Gastrocnemius medialis (tissue), 4 donors: ENCODE data around the gene ERCC6.

ENCODE experiments used
- CTCF ChIP-seq, 5 experiments: fragments of 450-650 bp in 3 of 5; fragments of 200-600 bp in 2 of 5; sonication (generic) in 2 of 5; IDR thresholded peaks in 4 of 5; conservative IDR thresholded peaks in 1 of 5; 1 replicate in 4 of 5; 2 replicates in 1 of 5; pipeline ENCODE4 v1.5.1; 2016 to 2019; ENCODE audit warnings: antibody characterized with exemption in 5 of 5, mild to moderate bottlenecking in 3 of 5, moderate library complexity in 3 of 5
- POLR2A ChIP-seq, 2 donors: fragments of 450-650 bp; IDR thresholded peaks; one replicate each; pipeline ENCODE4 v1.6.1; 2017; ENCODE audit warnings: antibody characterized with exemption in 2 of 2, mild to moderate bottlenecking in 2 of 2, moderate library complexity in 2 of 2

DNA sequence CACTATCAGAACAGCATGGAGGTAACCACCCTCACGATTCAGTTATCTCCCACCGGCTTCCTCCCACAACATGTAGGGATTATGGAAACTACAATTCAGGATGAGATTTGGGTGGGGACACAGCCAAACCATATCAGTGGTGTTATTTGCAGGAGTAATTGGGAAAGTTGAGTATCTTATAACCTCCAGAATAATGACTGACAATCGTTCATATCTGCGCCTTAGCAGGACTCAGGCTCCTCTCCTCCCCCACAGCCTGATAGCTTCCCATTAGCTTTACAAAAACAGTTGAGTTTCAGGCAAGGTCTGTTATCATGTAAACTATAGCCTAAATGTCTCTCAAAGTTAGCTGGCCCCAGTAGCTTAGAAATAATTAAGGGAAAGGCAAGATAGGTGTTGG, 3.4 kb upstream of the ERCC6 start:
- TF ChIP-seq CTCF (IDR thresholded peaks at IDR 0.05 in 4 of 5, conservative IDR thresholded peaks at IDR 0.05 in 1 of 5) (no peak), POLR2A (IDR thresholded peaks at IDR 0.05) (no peak)
